NAMALWA (cell line): ENCODE data around the gene PTGES.

Experiments used
- DNase-seq: peaks from one replicate; pipeline ENCODE4 v3.0.0-alpha.2; 2015; ENCODE audit warnings: low spot score

Gene PTGES

DNA sequence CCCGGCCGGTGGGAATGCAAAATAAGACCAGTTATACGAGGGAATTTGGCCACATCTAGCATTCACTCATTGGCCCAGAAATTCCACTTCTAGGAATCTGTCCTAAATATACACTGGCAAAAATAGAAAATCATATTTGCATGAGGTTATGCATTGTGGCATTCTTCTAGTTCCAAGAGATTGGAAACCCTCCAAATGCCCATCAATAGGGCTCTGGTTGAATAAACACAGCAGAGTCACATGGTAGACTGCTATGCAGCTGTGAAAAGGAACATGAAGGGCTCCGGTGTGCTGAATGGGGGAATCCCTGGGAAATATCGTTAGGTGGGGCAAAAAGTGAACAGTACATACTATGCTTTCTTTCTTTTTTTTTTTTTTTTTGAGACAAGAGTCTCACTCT lies 36.8 kb downstream of the PTGES start:
- DNase-seq = no peak

GRCh38 chr9:129714511-129715061 lies 38.3 kb downstream of the PTGES start:
- no peak for DNase-seq

- no peak for DNase-seq
Measured at GRCh38 chr9:129713402-129713679, 39.5 kb downstream of the PTGES start.

DNA sequence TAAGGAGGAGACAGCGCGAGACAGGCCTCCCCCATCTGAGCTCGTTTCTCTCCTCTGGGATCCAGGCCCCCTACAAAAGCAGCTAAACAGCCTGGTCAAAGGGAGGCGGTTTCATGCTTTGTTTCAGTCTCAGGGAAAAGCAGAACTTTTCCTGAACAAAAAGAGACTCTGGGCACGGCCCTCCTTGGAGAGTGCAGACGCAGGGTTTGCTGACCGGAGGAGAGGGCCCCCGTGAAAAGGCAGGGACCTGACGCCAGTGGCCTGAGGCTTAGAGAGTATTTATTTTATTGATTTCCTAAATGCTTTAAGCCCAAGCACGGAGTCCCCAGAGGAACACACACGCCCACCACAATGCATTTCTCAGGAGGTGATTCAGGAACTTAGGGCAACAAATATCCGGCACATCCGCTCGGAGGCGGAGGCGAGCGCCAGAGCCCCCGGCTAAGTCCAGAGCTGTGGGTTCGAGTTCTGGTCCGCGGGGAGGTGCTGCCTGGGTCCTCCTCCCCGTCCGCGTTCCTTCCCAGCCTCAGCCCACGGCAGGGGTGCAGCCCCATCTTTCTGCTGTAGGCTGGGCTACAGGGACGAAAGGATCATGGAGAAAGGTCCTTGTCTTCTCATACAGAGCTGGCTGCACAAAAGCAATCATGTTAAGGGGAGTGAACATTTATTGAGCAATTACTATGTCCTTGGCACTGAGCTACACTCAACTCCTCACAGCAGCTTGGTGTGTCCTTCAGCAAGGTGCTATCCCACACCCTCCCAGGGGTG lies 40.0 kb downstream of the PTGES start:
- no peak for DNase-seq

GRCh38 chr9:129710169-129710453 lies 42.7 kb downstream of the PTGES start:
- no peak for DNase-seq

GRCh38 chr9:129709438-129710168 lies 43.2 kb downstream of the PTGES start:
- no peak for DNase-seq

GRCh38 chr9:129708793-129709192 lies 44.0 kb downstream of the PTGES start:
- DNase-seq = no peak

DNA sequence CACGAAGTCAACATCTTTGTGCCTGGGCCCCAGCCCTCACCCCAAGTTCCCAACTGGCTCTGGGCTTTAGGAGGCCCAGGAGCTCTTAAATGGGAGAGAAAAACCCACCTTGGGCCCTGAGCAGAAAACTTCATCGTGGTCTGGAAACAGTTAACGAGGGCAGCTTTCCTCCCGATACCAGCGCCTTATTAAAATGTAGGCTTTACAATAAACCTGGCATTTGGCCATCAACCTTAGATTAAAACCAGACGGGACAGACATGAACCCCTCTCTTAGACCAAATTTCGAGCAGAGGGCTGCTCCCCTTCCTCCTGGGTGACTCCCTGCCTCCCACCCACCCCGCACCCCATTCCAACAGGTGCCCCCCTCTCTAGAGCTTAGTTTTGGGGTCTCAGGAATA lies 48.0 kb downstream of the PTGES start:
- no peak for DNase-seq

DNA sequence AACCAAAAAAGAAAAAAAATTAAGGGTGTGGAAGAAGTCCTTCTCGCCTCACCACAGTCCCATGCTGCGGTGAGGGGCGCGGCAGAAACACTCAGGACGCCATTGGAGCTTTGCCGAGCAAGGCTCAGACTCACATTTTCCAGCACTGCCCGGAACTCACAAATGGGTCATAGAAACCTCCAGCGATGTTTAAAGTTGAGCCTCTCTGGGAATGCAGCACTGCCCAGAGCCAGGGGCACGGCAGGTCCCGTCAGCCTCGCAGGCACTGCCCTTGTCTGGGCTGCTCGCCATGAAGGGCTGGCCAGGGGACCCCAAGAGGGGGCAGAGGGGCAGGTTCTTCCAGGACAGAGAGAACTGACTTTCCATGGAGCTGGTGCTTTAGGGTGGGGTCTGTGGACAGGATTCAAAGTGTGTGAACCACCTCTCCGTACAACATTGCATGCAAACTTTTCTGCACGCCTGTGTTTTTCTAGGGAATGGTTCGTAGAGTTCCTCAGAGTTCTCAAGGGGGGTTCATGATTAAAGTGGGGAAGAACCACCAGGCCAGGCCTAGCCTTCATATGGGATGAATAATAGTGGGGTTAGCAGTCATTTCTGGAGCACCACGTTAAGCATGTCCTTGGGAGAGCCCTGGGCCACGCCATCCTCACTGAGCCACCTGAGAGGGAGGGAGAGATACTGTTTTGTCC lies 49.0 kb downstream of the PTGES start:
- DNase-seq = no peak

DNA sequence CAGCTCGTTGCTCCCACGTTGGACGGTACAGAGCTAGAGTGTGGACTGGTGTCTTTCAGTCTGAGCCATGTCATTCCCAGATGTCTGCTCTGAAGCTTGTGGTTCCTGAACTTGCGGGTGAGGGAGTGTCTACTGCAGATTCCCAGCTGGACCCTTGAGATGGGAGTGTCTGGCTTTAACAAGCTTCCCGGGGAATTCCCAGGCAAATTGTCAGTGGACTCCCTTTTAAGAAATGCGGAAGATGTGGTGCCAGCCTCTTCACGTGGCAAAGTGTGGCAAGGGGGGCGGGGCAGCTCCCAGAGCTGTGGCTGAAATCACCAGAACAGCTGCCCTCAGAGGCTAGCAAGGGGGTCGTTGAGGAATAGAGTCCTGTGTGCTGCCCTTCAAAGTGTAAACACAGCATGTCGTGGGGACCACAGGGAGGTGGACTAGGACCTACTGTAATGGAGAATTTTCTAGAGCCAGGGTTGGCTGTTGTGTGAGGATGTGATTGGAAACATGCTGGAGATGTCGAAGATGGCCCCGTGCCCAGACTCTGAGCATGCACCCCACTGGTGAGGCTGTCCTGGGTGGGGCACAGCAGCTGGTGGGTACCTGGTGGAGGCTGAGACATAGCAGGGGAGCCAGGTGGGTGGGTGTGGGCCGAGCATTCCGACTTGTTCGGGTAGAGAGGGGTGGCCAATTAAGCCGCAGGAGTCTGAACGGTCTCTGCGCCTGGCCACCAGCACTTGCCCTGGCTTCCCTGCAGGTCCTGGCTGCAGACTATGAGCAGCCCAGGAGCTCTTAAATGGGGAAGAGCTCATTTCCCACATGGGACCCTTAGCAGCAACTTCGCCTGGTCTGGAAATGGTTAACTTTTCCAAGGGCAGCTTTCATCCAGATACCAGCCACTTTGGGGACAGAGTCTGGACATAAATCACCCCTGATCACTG lies 50.0 kb downstream of the PTGES start:
- DNase-seq = no peak

DNA sequence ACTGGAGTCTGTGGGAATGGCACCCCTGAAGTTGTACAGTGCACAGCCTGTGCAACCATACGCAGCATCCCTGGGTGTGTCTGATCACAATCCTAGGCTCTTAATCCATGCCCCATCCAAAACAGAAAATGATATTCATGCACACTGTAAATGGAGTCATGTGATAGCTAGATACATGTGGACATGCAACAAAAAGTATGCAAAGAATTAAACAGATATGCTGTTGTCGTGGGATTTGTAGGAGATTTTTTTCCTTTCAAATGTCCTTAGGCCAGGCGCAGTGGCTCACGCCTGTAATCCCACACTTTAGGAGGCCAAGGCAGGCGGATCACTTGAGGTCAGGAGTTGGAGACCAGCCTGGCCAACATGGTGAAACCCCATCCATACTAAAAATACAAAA lies 51.3 kb downstream of the PTGES start:
- DNase-seq = no peak

DNA sequence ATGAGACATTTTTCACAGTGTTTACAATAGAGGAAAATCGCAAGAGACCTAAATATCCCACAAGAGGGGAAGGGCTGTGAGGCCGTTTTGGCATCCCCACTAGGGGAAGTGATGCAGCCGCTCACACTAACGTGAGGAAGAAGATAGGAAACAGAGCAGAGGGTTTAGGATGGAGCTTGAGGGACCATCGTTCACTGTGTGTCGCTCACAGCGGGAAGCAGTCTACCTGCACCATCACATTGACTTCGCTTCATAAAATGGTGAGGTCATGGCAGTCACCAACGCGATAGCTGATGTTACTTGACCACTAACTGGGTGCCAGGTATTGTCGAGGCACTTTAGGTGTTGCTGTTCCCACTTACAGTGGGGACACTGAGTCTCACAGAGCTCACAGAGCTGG lies 51.8 kb downstream of the PTGES start:
- no peak for DNase-seq

DNA sequence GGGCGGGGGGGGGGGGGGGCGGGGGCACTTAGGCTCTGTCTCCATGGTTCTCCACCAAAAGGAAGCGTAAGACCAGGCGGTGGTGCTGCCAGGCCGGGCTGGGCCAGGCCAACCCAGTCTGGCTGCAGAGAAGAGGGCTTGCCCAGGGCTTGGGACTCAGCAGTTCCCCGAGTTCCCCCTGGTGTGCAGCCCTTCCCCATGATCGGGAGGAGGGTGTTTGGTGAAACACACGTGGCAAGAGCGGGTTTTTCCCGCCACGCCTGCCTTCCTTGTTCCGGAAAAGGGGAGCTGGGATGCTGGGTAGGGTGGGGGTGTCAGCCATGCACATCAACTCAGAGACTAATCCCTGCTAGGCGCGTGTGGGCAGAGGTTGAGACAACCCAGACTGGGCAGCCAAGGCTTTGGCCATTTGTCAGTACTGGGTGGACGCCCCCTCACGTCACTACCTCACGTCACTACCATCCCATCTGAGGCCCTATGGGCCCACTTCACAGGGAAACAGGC lies 54.5 kb downstream of the PTGES start:
- no peak for DNase-seq

DNA sequence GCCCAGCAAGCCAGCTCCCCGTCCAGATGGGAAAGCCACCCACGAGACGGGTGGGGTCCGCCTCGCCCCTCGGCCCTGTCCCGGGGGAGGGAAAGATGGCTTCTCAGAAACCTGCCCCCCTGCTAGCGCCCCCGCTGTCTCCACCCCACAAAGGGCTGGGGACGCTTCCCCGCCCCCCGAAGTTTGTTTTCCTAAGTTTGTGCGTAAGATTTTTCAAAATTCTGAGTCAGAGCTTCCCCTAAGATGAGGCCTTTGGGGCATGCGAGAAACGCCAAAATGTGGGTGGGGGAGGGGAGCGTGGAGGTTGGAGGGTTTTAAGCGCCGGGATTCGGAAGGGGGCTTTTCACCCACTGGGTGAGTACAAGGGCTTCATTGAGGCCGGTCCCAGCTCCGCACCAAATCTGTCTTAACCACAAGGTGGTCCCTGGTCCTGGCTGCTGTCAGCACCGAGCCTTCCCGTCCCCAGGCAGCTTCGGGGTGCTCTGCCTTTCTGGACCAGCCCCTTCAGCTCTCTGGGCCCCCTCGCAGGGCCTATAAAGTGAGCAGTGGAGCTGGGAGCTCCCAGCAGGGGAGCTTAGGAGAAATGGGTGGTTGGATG lies 55.1 kb downstream of the PTGES start:
- no peak for DNase-seq

DNA sequence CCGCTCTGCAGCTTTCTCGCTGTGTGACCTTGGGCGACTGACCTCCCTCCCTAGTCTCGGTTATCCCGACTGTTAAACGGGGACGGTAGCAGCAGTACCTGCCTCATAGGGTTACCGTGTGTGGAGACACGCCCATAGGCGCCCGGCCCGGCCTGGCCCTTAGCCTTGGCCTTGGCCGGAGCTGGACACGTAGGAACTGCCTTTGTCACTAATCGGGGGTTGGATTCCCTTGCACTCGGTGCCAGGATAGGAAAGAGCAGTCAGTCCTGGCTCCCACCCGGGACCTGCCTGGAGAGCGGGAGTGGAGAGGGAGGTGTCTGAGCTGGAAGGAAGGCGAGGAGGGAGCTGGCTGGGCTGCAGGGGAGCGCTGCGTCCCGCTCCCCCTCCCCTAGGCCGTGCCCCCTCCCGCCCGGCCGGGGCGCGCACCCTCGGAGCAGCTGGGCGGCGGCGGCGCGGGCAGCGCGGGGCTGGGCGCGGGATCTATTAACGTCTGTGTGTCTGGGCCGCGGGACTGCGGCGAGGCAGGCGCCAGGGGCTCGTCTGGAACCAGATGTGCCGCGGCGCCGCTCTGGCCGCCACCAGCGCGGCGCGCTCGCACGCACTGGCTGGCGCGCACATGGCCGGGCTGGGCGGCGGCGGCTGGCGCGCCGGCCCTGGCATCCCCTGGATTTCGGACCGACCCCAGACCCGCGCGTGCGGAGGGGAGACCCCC lies 55.7 kb downstream of the PTGES start:
- no peak for DNase-seq

- DNase-seq = no peak
Measured at GRCh38 chr9:129695870-129696269, 57.0 kb downstream of the PTGES start.

GRCh38 chr9:129694243-129694646 lies 58.6 kb downstream of the PTGES start:
- DNase-seq = no peak

DNA sequence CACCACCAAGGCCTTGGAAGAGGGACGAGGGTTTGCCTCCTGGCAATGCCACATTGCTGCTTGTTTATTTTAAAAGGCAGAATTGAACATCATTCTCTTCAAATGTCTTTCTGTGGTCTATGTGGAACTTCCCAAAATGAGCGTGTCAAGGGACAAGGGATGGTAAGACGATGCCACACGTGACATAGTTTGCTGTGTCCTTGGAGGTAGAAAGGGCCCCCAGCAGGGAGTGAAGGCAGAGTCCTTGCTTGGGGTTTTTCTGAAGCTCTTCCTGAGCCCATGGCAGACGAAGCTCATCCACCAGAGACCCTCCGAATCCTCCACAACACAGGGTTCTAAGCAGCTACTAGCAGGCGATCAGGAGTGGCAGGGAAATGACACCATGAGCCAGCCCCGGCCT lies 59.1 kb downstream of the PTGES start:
- no peak for DNase-seq

GRCh38 chr9:129692534-129692933 lies 60.3 kb downstream of the PTGES start:
- DNase-seq = no peak
